Hepatocyte (in vitro differentiated cells): Measurements from ENCODE around the gene MRNIP. TPM values are rescaled to one million over a fixed set of nuclear protein-coding genes. Genes with fewer than 3 reads are reported as not detected.

Experiments used
- DNase-seq: peaks from one replicate; pipeline ENCODE4 v3.0.0-alpha.2; 2016; ENCODE audit warnings: low spot score
- H2AFZ ChIP-seq: fragments of 200-600 bp; sonication (generic); 2 replicates; pipeline ENCODE4 v1.6.0; 2016; ENCODE audit warnings: antibody characterized with exemption, mild to moderate bottlenecking
- H3K27ac ChIP-seq: fragments of 200-600 bp; sonication (generic); 2 replicates; pipeline ENCODE4 v1.5.1; 2016; ENCODE audit warnings: mild to moderate bottlenecking
- H3K27me3 ChIP-seq: fragments of 200-600 bp; sonication (generic); 2 replicates; pipeline ENCODE4 v1.6.1; 2016
- H3K36me3 ChIP-seq: fragments of 200-600 bp; sonication (generic); replicated peaks from 2 replicates; pipeline ENCODE4 v1.5.1; 2016; ENCODE audit warnings: low read depth; ENCODE audit not compliant: insufficient read depth
- H3K4me1 ChIP-seq: fragments of 200-600 bp; sonication (generic); 2 replicates; pipeline ENCODE4 v1.5.1; 2016; ENCODE audit warnings: mild to moderate bottlenecking, moderate library complexity; ENCODE audit not compliant: insufficient read depth
- H3K4me2 ChIP-seq: fragments of 200-600 bp; sonication (generic); 2 replicates; pipeline ENCODE4 v1.6.0; 2016
- H3K4me3 ChIP-seq: fragments of 200-600 bp; sonication (generic); 2 replicates; pipeline ENCODE4 v1.5.1; 2016; ENCODE audit warnings: mild to moderate bottlenecking
- H3K79me2 ChIP-seq: fragments of 200-600 bp; sonication (generic); 2 replicates; pipeline ENCODE4 v1.6.0; 2017; ENCODE audit warnings: mild to moderate bottlenecking
- H3K9me2 ChIP-seq: fragments of 200-600 bp; sonication (generic); replicated peaks from 2 replicates; pipeline ENCODE4 v1.6.0; 2017; ENCODE audit warnings: mild to moderate bottlenecking; ENCODE audit not compliant: insufficient read depth
- H3K9me3 ChIP-seq: fragments of 200-600 bp; sonication (generic); 2 replicates; pipeline ENCODE4 v1.5.1; 2016; ENCODE audit warnings: low read depth, mild to moderate bottlenecking
- H4K20me1 ChIP-seq: fragments of 200-600 bp; sonication (generic); 2 replicates; pipeline ENCODE4 v1.6.0; 2016; ENCODE audit warnings: mild to moderate bottlenecking; ENCODE audit not compliant: insufficient read depth, poor library complexity, severe bottlenecking
- CTCF ChIP-seq: fragments of 200-600 bp; sonication (generic); IDR thresholded peaks from 2 replicates; pipeline ENCODE4 v1.5.1; 2016; ENCODE audit warnings: antibody characterized with exemption, mild to moderate bottlenecking; ENCODE audit not compliant: poor library complexity
- EZH2 ChIP-seq: fragments of 200-600 bp; sonication (generic); IDR thresholded peaks from 2 replicates; pipeline ENCODE4 v1.6.1; 2016; ENCODE audit warnings: antibody characterized with exemption, mild to moderate bottlenecking, borderline replicate concordance
- EZH2phosphoT487 ChIP-seq: fragments of 200-600 bp; sonication (generic); IDR thresholded peaks from one replicate; pipeline ENCODE4 v1.6.1; 2018; ENCODE audit warnings: antibody characterized with exemption, mild to moderate bottlenecking, low read depth, moderate library complexity; ENCODE audit not compliant: unreplicated experiment, severe bottlenecking
- WGBS: methylation state at CpG from one replicate; pipeline ENCODE4 v1.1.6; 2016; ENCODE audit warnings: low lambda C conversion rate; ENCODE audit errors: missing lambda C conversion rate; 5-methylcytosine and 5-hydroxymethylcytosine counted together
- polyA plus RNA-seq: library from polyadenylated mRNA; unstranded; fragments of >200 nt; fragmentation: Nextera tagmentation; extraction: Ambion mirVana; gene quantifications from 2 replicates; pipeline ENCODE4 v1.2.1, GENCODE V29; 2016
- total RNA-seq: library from RNA; depleted of rRNA; stranded (reverse); fragments of >200 nt; gene quantifications from 2 replicates; pipeline ENCODE4 v1.2.3, GENCODE V29; 2014

MRNIP gene
- total and polyA plus RNA-seq, 2 experiments from 2014 or later = 21.2 to 28.5 TPM

- H3K4me3 ChIP-seq = no peak overlapping the region
- WGBS = 64% methylated on average over 13 of the region's 14 CpGs
- TF ChIP-seq CTCF = no peak
- no peak for TF ChIP-seq EZH2
- no peak for TF ChIP-seq EZH2phosphoT487
- H3K4me1 ChIP-seq = peaks cover 41% of the 10 kb centered on the region
- peak overlapping the region; percentile 99 for H3K27ac ChIP-seq
- H3K9me3 ChIP-seq = no peaks in the 10 kb centered on the region
- no peaks in the 10 kb centered on the region for H3K36me3 ChIP-seq
- no peak overlapping the region for H2AFZ ChIP-seq
- H3K9me2 ChIP-seq = no peaks in the 10 kb centered on the region
- no peak for DNase-seq
- no peaks in the 10 kb centered on the region for H3K27me3 ChIP-seq
- peak overlapping the region; percentile 95 for H3K4me2 ChIP-seq
- H4K20me1 ChIP-seq = peaks cover 20% of the 10 kb centered on the region
- peaks cover 31% of the 10 kb centered on the region for H3K79me2 ChIP-seq
Measured at GRCh38 chr5:179817890-179818745, 40.5 kb downstream of the MRNIP start.

GRCh38 chr5:179817470-179817840 is 41.2 kb downstream of the MRNIP start:
- H3K4me1 ChIP-seq = peaks cover 36% of the 10 kb centered on the region
- peaks cover 25% of the 10 kb centered on the region for H3K79me2 ChIP-seq

GRCh38 chr5:179816796-179817469 is 41.7 kb downstream of the MRNIP start:
- Histone ChIP-seq H3K36me3 (no peaks in the 10 kb centered on the region), H3K27me3 (no peaks in the 10 kb centered on the region), H4K20me1 (peaks cover 8% of the 10 kb centered on the region), H3K9me2 (no peaks in the 10 kb centered on the region), H3K4me3 (peak overlapping the region; percentile 42), H3K9me3 (no peaks in the 10 kb centered on the region), H3K4me2 (peak overlapping the region; percentile 96), H3K4me1 (peaks cover 31% of the 10 kb centered on the region), H2AFZ (peak overlapping the region; percentile 72), H3K79me2 (peaks cover 20% of the 10 kb centered on the region), H3K27ac (peak overlapping the region; percentile 99)
- peak; percentile 65 for DNase-seq
- WGBS = 5% methylated on average over 31 of the region's 72 CpGs
- TF ChIP-seq EZH2phosphoT487 (no peak), EZH2 (no peak), CTCF (peak; percentile 10)

More at GRCh38 chr5:179817470-179817840, 41.2 kb downstream of the MRNIP start:
- no peaks in the 10 kb centered on the region for H3K27me3 ChIP-seq
- peak overlapping the region; percentile 72 for H2AFZ ChIP-seq
- H4K20me1 ChIP-seq = peaks cover 13% of the 10 kb centered on the region
- no peak for TF ChIP-seq EZH2phosphoT487
- TF ChIP-seq CTCF = no peak
- no peak for TF ChIP-seq EZH2
- WGBS = 89% methylated on average over 8 of the region's 8 CpGs
- no peak overlapping the region for H3K4me3 ChIP-seq
- H3K27ac ChIP-seq = peak overlapping the region; percentile 99
- no peaks in the 10 kb centered on the region for H3K9me2 ChIP-seq
- H3K9me3 ChIP-seq = no peaks in the 10 kb centered on the region
- peak overlapping the region; percentile 96 for H3K4me2 ChIP-seq
- H3K36me3 ChIP-seq = no peaks in the 10 kb centered on the region
- DNase-seq = no peak
